NCI-H345 treated with DMSO at 0.1 percent for 48 hours (cell line): ENCODE measurements around the gene CHRNA3.
A peak's percentile ranks its signal among the peaks of the same experiment; 100 is the strongest.
"Not testable (repeated sequence)": the region's sequence is repeated elsewhere in the genome, so short reads cannot be mapped to it uniquely, and the experiment has no call there.

Source experiments
- DNase-seq: peaks from one replicate; lab custom pipeline; 2025; ENCODE audit not compliant: unreplicated experiment; lab: John Stamatoyannopoulos, UW

The CHRNA3 gene

GRCh38 chr15:78618490-78618934, 2.3 kb downstream of the CHRNA3 start:
- DNase-seq: peak; percentile 27

DNA sequence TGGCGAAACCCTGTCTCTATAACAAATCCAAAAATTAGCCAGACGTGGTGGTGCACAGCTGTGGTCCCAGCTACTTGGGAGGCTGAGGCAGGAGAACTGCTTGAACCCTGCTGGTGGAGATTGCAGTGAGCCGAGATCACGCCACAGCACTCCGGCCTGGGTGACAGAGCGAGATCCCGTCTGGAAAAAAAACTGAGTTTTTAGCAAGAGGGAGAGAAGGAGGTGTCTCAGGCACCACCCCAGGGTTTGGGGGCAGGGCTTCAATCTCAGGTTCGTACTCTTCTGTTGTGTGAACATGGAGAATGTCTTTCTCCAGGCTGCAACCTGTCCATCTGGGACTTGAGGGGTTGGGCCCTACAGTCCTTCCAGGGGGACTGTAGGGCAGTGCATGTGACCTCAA, 2.7 kb downstream of the CHRNA3 start:
- DNase-seq: no peak

GRCh38 chr15:78617516-78617915, 3.3 kb downstream of the CHRNA3 start:
- no peak for DNase-seq

DNA sequence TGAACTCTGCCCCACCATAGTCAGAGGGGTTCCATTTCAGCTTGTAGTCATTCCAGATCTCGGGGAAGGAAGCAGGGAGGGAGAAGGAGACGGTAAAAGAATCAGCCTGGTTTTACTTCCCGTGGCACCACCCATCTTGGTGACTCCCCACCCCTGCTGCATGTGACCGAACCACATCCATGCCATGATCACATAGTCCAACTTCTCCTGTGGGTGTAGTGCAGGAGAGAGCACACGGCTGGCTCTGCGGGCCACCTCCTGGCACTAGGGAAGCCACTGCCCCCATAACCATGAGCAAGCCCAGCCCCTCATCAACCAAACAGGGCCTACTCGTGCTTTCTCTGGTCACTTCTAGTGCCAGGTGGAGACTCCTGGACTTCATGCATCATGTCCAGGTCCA, 3.7 kb downstream of the CHRNA3 start:
- DNase-seq: no peak

GRCh38 chr15:78616506-78616905, 4.3 kb downstream of the CHRNA3 start:
- no peak for DNase-seq

GRCh38 chr15:78615151-78615589, 5.6 kb downstream of the CHRNA3 start:
- no peak for DNase-seq

DNA sequence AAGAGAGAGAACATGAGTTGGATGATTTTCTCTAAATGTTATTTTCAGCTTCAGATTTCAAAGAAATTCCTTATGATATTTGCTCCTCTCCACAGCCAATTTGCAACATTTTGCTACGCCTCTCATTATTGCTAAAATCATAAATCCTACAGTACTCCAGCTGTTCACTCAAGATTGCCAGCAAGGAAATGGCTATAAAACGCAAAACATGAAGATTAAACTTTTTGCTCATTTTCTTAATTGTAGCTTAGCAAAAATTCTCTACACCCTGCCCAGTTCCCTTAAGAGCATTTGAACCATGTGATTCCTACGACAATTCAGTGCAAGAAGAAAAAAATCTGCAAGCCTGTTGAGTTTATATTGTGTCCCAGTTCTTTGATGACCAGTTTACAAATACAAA, 6.8 kb downstream of the CHRNA3 start:
- no peak for DNase-seq

DNA sequence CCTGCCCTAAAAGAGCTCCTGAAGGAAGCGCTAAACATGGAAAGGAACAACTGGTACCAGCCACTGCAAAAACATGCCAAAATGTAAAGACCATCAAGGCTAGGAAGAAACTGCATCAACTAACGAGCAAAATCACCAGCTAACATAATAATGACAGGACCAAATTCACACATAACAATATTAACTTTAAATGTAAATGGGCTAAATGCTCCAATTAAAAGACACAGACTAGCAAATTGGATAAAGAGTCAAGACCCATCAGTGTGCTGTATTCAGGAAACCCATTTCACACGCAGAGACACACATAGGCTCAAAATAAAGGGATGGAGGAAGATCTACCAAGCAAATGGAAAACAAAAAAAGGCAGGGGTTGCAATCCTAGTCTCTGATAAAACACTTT, 11.2 kb downstream of the CHRNA3 start:
- not testable (repeated sequence) for DNase-seq

DNA sequence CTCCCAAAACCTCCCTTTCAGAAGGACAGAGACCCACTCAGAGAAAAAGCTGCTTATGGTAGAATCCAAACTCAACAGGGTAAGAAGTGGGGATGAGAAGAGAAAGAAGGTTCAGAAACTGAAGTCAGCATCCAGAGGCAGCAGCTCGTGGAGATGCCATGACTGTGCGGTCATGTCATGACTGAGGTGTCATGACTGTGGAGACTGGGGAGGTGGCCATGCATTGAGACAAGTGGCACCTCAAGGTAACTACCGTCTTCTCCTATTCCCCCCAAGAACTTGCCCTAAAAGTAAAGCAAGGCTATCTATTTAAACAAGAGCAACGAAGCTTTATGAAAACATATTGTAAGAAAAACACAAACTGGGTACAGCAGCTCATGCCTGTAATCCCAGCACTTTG, 15.1 kb downstream of the CHRNA3 start:
- DNase-seq: no peak

GRCh38 chr15:78605201-78605600, 15.6 kb downstream of the CHRNA3 start:
- no peak for DNase-seq

DNA sequence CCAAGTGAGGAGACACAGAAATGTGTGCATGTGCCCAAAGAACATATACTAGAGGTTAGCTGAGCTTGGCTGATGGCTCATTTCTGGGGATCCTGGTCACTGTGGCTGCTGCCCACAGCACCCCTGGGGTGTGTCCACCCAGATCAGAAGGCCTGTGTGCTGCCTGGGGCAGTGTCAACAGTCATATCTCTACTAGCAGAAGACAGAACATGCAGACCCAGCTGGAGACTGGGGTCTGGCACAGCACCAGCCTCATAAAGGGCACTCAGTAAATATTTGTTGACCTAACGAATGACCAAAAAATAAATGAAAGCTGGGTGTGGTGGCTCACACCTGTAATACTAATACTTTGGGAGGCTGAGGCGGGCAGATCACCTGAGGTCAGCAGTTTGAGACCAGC, 16.4 kb downstream of the CHRNA3 start:
- no peak for DNase-seq

DNA sequence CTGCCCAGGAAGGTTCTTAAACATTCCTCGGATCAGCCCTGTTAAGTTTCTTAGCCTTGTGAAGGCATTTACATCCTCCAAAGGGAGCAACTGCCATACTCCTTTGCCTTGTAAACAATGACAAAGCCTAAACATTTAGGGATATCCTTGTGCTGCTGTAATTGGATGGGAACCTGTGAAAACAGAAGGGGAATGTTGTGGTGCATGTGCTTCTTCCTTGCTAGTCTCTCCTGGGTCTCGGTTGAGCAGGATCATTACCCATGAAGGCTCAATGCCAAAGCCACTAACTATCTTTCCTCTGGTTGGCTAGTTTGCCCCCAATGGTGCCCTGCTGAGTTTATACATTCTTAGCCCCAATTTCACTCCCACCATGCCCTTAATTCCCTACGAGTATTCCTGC, 17.3 kb downstream of the CHRNA3 start:
- no peak for DNase-seq

GRCh38 chr15:78599189-78599588, 21.6 kb downstream of the CHRNA3 start:
- no peak for DNase-seq

DNA sequence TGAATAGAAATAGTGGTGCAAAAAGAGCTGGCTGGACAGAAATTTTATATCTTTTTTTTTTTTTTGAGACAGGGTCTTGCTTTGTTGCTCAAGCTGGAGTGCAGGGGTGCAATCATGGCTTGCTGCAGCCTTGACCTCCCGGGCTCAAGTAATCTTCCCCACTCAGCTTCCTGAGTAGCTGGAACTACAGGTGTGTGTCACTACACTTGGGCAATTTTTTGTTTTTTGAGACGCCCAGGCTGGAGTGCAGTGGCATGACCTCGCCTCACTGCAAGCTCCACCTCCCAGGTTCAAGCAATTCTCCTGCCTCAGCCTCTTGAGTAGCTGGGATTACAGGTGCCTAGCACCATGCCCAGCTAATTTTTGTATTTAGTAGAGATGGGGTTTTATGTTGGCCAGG, 22.4 kb downstream of the CHRNA3 start:
- no peak for DNase-seq

- DNase-seq: no peak
Measured at GRCh38 chr15:78597583-78597982, 23.2 kb downstream of the CHRNA3 start.

DNA sequence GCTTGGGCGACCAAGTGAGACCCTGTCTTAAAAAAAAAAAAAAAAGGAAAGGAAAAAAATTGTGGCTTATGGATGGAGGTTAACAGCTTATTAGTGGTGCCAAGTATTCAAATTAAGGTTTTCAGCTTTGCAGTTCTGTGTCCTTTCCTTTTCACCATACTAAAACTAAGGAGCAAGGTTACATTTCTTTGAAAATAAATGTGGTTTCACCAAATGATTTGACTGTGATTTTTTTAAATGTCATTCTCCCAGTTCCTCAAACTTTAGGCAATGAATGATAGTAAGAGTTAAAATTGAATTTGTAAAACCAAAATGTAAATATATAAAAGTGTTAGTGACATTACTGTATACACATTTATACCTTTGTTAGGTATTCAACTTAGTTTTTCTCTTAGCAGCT, 45.9 kb downstream of the CHRNA3 start:
- no peak for DNase-seq

DNA sequence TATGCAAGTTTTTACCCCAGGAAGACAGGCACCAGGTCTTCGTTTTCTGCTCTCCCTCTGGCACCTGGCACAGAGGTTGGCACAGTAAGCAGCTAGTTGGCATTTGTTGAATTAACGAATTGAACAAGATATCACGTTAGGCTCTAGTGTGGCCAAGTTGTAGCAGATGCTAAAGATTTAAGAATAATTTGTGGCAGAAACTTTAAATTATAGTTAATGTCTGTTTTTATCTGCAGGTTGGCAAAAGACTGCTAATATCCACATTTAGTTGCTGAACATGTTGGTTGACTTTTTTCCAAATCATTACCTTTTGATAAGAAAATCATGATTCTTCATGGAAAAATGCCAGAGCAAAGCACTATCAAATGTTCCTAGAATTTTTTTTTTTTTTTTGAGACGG, 47.4 kb downstream of the CHRNA3 start:
- no peak for DNase-seq

DNA sequence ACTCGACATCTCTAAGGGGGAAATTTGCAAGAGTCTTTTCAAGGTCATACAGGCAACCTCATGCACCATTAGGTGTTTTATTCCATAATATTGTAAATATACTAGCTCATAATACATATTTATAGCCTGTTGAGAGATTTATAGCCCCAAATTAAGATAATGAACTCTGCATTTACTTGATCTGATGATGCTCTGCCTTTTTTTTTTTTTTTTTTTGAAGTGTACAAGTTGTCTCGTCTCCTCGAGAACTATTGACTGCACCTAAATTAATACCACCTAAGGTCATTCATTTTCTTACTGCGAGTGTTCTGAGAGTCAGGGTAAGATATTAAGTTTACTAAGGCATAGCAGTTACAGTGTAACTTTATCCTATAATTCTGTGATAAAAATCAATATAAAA, 49.4 kb downstream of the CHRNA3 start:
- DNase-seq: no peak

GRCh38 chr15:78570710-78571109, 50.1 kb downstream of the CHRNA3 start:
- DNase-seq: no peak

- no peak for DNase-seq
Measured at GRCh38 chr15:78567531-78567930, 53.3 kb downstream of the CHRNA3 start.

- no peak for DNase-seq
Measured at GRCh38 chr15:78565951-78566774, 54.6 kb downstream of the CHRNA3 start.

GRCh38 chr15:78565097-78565950, 55.5 kb downstream of the CHRNA3 start, which contains the start of gene CHRNA5:
Gene CHRNA5, plus strand, starts transcription at chr15:78565520. Its CDS starts 200 bp downstream, at chr15:78565720.
- DNase-seq: peak; percentile 82
